ENCODE results near the gene GPN1.
A peak's percentile ranks its signal among the peaks of the same experiment; 100 is the strongest.

DNA sequence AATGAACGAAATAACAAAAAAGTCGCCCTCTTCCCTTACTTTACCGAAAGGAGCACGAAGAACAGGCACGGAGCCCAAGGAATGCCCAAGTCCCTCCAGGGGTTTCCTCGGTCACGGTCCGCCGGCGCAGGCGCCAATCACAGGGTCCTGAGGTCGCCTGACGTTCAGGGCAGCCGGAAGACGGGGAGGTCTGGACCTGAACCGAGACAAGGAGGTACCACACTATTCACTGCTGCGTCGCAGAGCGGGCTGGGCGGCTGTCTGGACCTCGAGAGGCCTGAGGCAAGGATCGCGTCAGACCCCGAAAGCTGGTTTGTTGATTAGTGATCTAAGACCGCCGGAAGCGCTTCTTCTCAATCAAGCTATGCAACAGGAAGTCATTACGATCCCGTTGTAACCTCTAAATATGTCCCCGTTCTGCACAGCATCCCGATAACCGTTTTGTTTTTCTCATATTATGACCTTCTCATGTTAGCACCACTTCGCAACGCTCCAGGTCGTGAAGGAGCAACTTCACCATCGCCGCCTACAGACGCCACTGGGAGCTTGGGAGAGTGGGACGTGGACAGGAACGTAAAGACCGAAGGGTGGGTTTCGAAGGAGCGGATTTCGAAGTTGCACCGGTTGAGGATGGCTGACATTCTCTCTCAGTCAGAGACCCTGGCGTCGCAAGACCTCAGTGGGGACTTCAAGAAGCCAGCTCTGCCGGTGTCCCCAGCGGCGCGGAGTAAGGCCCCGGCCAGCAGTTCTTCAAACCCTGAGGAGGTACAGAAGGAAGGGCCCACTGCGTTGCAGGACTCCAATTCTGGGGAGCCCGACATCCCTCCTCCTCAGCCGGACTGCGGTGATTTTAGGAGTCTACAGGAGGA, 34.7 kb downstream of the GPN1 start, which contains the start of the genes SLC4A1AP and SUPT7L:
- TF ChIP-seq POLR2A (IDR thresholded peaks at IDR 0.05; ENCODE audit: low read depth, low read length) (peak; percentile 90), POLR2AphosphoS5 (IDR thresholded peaks at IDR 0.05; ENCODE audit: low read depth, low read length) (peak; percentile 82), TAF1 (IDR thresholded peaks at IDR 0.05; ENCODE audit: borderline replicate concordance, low read depth, low read length) (peak; percentile 98)
